Small intestine (tissue), 7 donors: Measurements from ENCODE around the gene PSG4. TPM values are rescaled to one million over a fixed set of nuclear protein-coding genes. Genes with fewer than 3 reads are reported as not detected.
"Not testable (repeated sequence)": the region's sequence is repeated elsewhere in the genome, so short reads cannot be mapped to it uniquely, and the experiment has no call there.

Experiments
- DNase-seq, 2 donors: peaks; one replicate each; pipeline versions ENCODE4 v3.0.0 to v3.0.0-alpha.2; 2013
- FAIRE-seq: peaks from 2 replicates; lab custom pipeline; 2012; peaks lifted over from hg19 to GRCh38; lab: Jason Lieb, UNC
- H3K27ac ChIP-seq, 3 donors: one replicate each; pipeline ENCODE4 v1.5.1; 2013; ENCODE audit warnings: low read length in 2 of 3, mild to moderate bottlenecking in 2 of 3, control low read depth in 1 of 3, inconsistent platforms in 1 of 3, low read depth in 1 of 3, moderate library complexity in 1 of 3
- H3K27me3 ChIP-seq, 3 donors: one replicate each; pipeline ENCODE4 v1.6.1; 2013; ENCODE audit warnings: low read length in 3 of 3, inconsistent platforms in 1 of 3; ENCODE audit not compliant: control insufficient read depth in 3 of 3, insufficient read depth in 3 of 3
- H3K36me3 ChIP-seq, 3 donors: one replicate each; pipeline ENCODE4 v1.6.1; 2013; ENCODE audit warnings: low read length in 3 of 3, inconsistent platforms in 1 of 3, low read depth in 1 of 3, mild to moderate bottlenecking in 1 of 3, moderate library complexity in 1 of 3; ENCODE audit not compliant: control insufficient read depth in 3 of 3, insufficient read depth in 2 of 3
- H3K4me1 ChIP-seq, 3 donors: one replicate each; pipeline ENCODE4 v1.6.1; 2013; ENCODE audit warnings: low read length in 2 of 3, inconsistent platforms in 1 of 3, low read depth in 1 of 3, mild to moderate bottlenecking in 1 of 3, moderate library complexity in 1 of 3; ENCODE audit not compliant: control insufficient read depth in 3 of 3, insufficient read depth in 2 of 3
- H3K4me3 ChIP-seq, 3 donors: one replicate each; pipeline ENCODE4 v1.5.1; 2013; ENCODE audit warnings: low read length in 3 of 3, control low read depth in 1 of 3, inconsistent platforms in 1 of 3, low read depth in 1 of 3, mild to moderate bottlenecking in 1 of 3, moderate library complexity in 1 of 3
- H3K9me3 ChIP-seq, 2 donors: one replicate each; pipeline ENCODE4 v1.6.1; 2013; ENCODE audit warnings: low read depth in 1 of 2, low read length in 1 of 2; ENCODE audit not compliant: control insufficient read depth in 2 of 2, insufficient read depth in 1 of 2
- WGBS, 3 donors: extraction: QIAGEN DNeasy Blood & Tissue Kit; methylation state at CpG; one replicate each; pipeline ENCODE4 v1.1.7; 2013; 5-methylcytosine and 5-hydroxymethylcytosine counted together
- polyA plus RNA-seq, 4 donors: library from polyadenylated mRNA; stranded (reverse) in 3 of 4; unstranded in 1 of 4; fragments of 200-250 nt in 3 of 4; fragments of 120-200 nt in 1 of 4; gene quantifications; one replicate each; pipeline versions ENCODE4 v1.2.1 to v1.2.3, GENCODE V29; 2013
- donor health status: healthy with polysubstance abuse.
- donor health status: control.
- donor health status: control.
- donor health status: Bipolar disorder and iron deficiency.
- donor health status: healthy.

Gene PSG4
- polyA plus RNA-seq, 4 donors: 0.12 TPM; not detected in 3

DNA sequence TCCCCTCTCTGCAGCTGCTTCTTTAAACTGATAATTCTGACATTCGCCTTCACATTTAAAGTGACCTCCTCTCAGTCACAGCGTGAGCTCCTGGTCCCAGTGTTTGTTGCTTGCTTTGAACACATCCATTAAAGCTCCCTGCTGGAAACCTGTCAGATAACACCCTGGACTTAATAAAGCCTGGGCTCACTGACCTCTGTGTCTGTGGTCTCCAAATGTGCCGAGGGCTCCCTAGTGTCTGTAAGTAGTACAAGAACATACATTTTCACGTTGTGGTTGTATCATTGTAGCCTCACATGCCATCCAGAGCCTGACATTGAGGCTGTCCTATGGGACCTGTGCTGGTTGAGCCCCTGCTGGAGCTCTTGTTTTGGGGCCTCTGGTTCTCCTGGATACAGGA lies 2.6 kb upstream of the PSG4 start:
- DNase-seq (no peak), FAIRE-seq (no peak)
- 43 to 48% (median 48%) methylated on average over 4 of the region's 4 CpGs for WGBS, 3 donors
- no peaks in the 10 kb centered on the region for H3K27me3 ChIP-seq
- H3K4me3 ChIP-seq: no peak overlapping the region
- H3K4me1 ChIP-seq: no peaks in the 10 kb centered on the region
- H3K27ac ChIP-seq: no peak overlapping the region
- no peaks in the 10 kb centered on the region for H3K9me3 ChIP-seq
- no peaks in the 10 kb centered on the region for H3K36me3 ChIP-seq

DNA sequence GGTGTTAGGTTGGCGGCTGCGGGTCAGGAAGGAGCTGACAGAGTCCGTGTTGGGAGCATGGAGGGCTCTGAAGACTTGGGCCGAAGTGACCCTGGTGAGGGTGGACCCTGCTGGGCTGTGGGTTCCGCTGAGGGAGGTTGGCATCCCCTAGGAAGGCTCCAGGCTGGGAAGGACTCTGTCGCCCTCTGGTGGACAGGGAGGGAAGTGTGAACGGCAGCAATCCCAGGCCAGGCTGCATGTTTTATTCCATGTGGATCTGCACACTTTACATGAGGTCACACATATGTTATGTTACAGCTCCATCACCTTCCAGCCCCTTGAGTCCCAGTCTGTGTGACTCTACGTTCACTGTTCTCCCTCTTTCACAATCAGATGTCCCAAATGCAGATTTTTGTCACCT lies 1.7 kb upstream of the PSG4 start:
- not testable (repeated sequence) for H3K27me3 ChIP-seq, DNase-seq, FAIRE-seq, H3K4me3 ChIP-seq, H3K36me3 ChIP-seq, H3K4me1 ChIP-seq, H3K9me3 ChIP-seq, H3K27ac ChIP-seq
- 44 to 59% (median 50%) methylated on average over 4 to 8 of the region's 8 CpGs for WGBS, 3 donors

- not testable (repeated sequence) for FAIRE-seq, H3K36me3 ChIP-seq, DNase-seq, H3K27me3 ChIP-seq, H3K4me3 ChIP-seq, H3K27ac ChIP-seq, H3K9me3 ChIP-seq, H3K4me1 ChIP-seq
- 90 to 92% (median 92%) methylated on average over 7 of the region's 7 CpGs for WGBS, 3 donors
These were observed 1.8 kb downstream of the PSG4 start for GRCh38 chr19:43203611-43204010.

GRCh38 chr19:43201891-43202290 lies 3.5 kb downstream of the PSG4 start:
- not testable (repeated sequence) for DNase-seq, H3K36me3 ChIP-seq, H3K27ac ChIP-seq, H3K4me1 ChIP-seq, H3K27me3 ChIP-seq, H3K9me3 ChIP-seq, H3K4me3 ChIP-seq, FAIRE-seq
- WGBS, 3 donors: 44 to 65% (median 55%) methylated on average over 2 of the region's 2 CpGs

DNA sequence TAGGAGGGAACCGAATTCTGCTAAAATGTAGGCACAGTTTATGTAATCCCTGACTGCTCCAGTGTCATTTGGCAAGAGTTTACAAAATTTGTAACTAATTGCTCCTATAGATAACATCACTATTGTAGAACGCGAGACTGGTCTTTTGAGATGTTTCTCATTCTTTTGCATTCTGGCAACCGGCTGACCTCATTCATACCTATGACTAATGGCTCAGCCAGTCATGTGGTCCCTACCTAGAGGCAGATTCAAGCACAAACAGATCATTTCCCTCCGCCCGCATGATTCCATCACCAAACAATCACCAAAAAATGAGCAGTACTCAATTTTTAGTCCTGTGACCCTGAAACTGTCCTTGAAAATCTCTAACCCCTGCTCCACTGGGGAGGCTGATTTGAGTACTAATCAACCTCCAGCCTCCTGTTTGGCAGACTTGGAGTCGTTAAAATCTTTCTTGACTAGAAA lies 4.1 kb downstream of the PSG4 start:
- WGBS, 3 donors: 51 to 61% (median 52%) methylated on average over 7 of the region's 7 CpGs
- not testable (repeated sequence) for FAIRE-seq, DNase-seq, H3K4me3 ChIP-seq, H3K9me3 ChIP-seq, H3K27me3 ChIP-seq, H3K36me3 ChIP-seq, H3K4me1 ChIP-seq, H3K27ac ChIP-seq

DNA sequence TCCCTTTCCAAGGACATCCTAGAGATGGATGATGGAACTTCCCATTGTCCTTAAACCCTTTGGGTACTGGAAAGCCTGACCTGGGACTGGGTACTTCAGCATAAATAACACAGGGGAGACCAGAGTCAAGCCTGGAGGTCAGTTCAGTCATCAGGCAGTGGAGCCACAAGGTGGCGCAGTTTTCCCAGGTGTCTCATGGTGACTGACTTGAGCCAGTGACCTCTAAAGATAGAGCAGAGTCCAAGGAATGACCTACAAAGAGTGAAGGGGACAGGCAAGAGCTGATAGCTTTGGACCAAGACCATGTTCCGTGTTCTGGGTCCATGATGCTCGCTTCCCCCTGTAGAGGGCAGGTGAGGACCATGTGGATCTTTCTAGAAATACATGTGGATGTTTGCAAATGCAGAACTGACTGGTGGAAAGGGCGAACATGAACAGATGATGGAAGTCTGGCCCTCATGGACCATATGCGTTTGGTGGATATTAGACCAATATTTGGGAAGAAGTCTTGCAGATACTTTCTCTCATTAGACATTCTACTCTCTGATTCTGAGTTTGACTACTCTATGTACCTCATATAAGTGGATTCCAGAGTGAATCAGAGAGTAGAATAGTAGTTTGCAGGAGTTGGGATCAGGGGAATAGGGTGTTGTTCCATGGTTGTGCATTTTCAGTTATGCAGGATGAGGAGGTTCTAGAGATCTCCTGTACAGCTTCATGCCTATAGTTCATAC lies 6.6 kb downstream of the PSG4 start:
- not testable (repeated sequence) for FAIRE-seq, H3K9me3 ChIP-seq, H3K27me3 ChIP-seq, H3K27ac ChIP-seq, H3K4me3 ChIP-seq, DNase-seq, H3K36me3 ChIP-seq, H3K4me1 ChIP-seq
- 35 to 50% (median 42%) methylated on average over 5 of the region's 5 CpGs for WGBS, 3 donors

DNA sequence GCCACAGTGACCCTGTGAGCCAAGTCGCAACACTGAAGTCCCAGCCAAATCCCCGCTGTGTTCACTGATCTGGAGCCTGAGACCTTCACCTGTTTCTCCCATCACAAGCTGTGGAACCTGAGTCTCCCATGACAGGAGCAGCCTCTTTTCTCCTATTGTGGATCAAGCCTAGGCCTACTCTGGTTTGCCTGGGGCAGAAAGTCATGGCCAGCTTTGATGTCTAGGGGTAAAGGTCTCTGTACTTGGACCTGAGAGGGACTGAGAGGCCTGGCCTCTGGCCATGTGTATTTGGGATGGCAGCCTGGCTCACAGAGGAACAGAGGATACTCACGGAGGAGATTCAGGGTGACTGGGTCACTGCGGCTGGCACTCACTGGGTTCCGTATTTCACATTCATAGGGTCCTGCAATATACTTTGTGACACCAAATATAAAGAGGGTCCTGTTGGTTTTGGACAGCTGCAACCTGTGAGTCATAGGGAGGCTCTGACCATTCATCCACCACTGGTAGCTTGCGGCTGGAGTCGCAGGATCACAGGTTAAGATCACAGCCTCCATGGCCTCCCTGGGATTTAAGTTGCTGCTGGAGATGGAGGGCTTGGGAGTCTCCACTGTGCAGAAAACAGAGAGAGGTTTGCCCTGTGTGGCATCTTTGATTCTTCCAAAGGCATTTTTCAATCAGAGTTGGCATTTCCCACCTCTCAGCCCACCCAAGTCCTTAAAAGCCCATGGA lies 7.6 kb downstream of the PSG4 start:
- not testable (repeated sequence) for H3K27me3 ChIP-seq, H3K4me1 ChIP-seq, H3K36me3 ChIP-seq, DNase-seq, H3K4me3 ChIP-seq, H3K27ac ChIP-seq, FAIRE-seq, H3K9me3 ChIP-seq
- WGBS, 3 donors: 95 to 96% (median 96%) methylated on average over 3 to 6 of the region's 7 CpGs

DNA sequence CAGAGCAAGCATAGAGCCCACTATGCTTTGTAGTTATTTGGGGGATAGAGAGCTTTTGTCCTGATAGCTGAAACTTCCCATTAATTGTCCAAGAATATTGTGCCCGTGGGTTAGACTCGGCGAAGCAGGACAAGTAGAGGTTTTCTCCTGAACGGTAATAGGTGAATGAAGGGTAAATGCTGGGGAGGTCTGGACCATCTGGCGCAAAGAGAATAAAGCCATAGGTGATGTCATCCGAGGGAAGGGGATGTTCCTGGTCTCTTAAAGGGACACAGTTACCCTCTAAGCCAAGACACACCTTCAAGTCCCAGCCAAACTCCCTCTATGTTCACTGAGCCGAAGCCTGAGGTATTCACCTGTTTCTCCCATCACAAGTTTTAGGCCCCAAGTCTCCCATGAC lies 11.0 kb downstream of the PSG4 start:
- H3K27me3 ChIP-seq, FAIRE-seq, H3K4me1 ChIP-seq, H3K4me3 ChIP-seq, DNase-seq, H3K36me3 ChIP-seq, H3K9me3 ChIP-seq, H3K27ac ChIP-seq: not testable (repeated sequence)
- 81 to 86% (median 83%) methylated on average over 7 of the region's 7 CpGs for WGBS, 3 donors
